Measurements from ENCODE around the gene CHD5.
A peak's percentile ranks its signal among the peaks of the same experiment; 100 is the strongest.

Gene CHD5

DNA sequence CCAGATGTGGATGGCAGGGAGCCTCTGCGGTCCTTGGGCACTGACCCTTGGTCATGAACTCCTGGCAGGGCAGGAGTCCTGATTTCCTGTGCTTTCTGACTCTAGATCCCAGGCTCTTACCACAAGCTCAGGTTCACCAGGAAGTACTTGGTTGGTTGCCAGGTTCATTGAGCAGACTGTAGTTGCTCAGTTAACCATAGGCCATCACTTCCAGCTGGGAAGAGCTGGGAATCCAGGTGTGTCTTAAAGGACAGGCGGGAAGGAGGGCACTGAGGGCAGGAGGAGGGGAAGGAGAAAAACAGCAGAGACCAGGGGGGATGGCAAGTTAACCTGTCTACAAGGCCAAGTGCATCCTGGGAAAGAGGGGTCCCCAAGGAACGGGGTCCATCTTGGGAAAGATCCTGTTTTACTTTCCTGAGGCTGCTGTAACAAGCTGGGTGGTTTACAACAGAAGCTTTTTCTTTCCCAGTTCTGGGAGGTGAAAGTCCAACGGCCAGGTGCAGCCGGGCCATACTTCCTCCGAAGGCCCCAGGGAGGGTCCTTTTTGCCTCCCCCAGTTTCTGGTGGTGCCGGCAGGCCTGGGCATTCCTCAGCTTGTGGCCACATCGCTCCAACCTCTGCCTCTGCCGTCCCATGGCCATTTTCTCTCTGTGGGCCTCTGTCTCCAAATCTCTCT lies 122.8 kb downstream of the CHD5 start:
- H2BK120ac ChIP-seq (ENCODE audit: low read depth, low read length) = no peak overlapping the region
- no peak overlapping the region for H2BK15ac ChIP-seq (replicated peaks; ENCODE audit: low read depth)
- no peak overlapping the region for H3K27ac ChIP-seq (ENCODE audit: low read depth, low read length)
- H3K9ac ChIP-seq (ENCODE audit: low read length) = no peak overlapping the region
- no peak overlapping the region for H3K4me2 ChIP-seq (ENCODE audit: low read length)
- no peaks in the 10 kb centered on the region for H3K27me3 ChIP-seq (ENCODE audit: insufficient read depth, low read length, poor library complexity)
- no peak overlapping the region for H4K8ac ChIP-seq (ENCODE audit: low read depth, low read length)
- H2AK5ac ChIP-seq (ENCODE audit: low read length) = no peak overlapping the region
- H3K56ac ChIP-seq (ENCODE audit: low read length) = no peak overlapping the region
- H4K5ac ChIP-seq (ENCODE audit: low read length) = no peak overlapping the region
- H3K79me1 ChIP-seq (ENCODE audit: low read length) = no peaks in the 10 kb centered on the region
- no peak for DNase-seq
- no peaks in the 10 kb centered on the region for H3K79me2 ChIP-seq (ENCODE audit: control insufficient read depth, insufficient read depth, low read length)
- H3K4me3 ChIP-seq (ENCODE audit: low read length) = no peak overlapping the region
- H3K36me3 ChIP-seq (ENCODE audit: control insufficient read depth, insufficient read depth, low read length) = no peaks in the 10 kb centered on the region
- H3K4ac ChIP-seq (ENCODE audit: low read depth, low read length) = no peak overlapping the region
- no peaks in the 10 kb centered on the region for H3K4me1 ChIP-seq (ENCODE audit: control insufficient read depth, low read depth, low read length)
- no peak overlapping the region for H3K23ac ChIP-seq (ENCODE audit: low read length)
- H2BK5ac ChIP-seq (ENCODE audit: low read length) = no peak overlapping the region
- no CpG with 5 or more reads among the region's 9 CpGs for WGBS (ENCODE audit: extremely low coverage, insufficient coverage, low lambda C conversion rate)
- no peak overlapping the region for H3K18ac ChIP-seq (ENCODE audit: low read length)

DNA sequence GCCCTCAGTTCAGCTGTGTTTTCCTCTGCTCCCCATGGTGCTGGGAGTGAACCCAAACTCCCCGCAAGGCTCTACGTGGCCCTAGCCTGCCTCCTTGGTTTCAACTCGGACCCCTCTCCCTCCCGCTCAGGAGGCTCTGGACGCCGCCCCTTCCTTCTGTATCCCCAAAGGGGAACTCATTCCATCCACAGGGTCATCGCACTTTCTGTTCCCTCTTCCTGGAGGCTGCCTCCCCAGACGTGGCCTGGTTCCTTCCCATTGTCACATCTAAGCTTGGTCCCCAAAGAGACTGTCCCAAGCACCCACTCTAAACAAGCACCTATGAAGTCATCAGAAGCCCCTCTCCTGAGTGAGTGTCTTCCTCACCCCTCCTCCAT lies 123.6 kb downstream of the CHD5 start:
- Histone ChIP-seq H3K79me1 (ENCODE audit: low read length) (no peaks in the 10 kb centered on the region), H3K56ac (ENCODE audit: low read length) (no peak overlapping the region), H3K27ac (ENCODE audit: low read depth, low read length) (no peak overlapping the region), H3K23ac (ENCODE audit: low read length) (no peak overlapping the region), H3K4me2 (ENCODE audit: low read length) (no peak overlapping the region), H2BK120ac (ENCODE audit: low read depth, low read length) (no peak overlapping the region), H3K4ac (ENCODE audit: low read depth, low read length) (no peak overlapping the region), H4K5ac (ENCODE audit: low read length) (no peak overlapping the region), H3K4me1 (ENCODE audit: control insufficient read depth, low read depth, low read length) (no peaks in the 10 kb centered on the region), H3K18ac (ENCODE audit: low read length) (no peak overlapping the region), H3K36me3 (ENCODE audit: control insufficient read depth, insufficient read depth, low read length) (no peaks in the 10 kb centered on the region), H3K79me2 (ENCODE audit: control insufficient read depth, insufficient read depth, low read length) (no peaks in the 10 kb centered on the region), H3K4me3 (ENCODE audit: low read length) (no peak overlapping the region), H2AK5ac (ENCODE audit: low read length) (no peak overlapping the region), H4K8ac (ENCODE audit: low read depth, low read length) (no peak overlapping the region), H2BK5ac (ENCODE audit: low read length) (no peak overlapping the region), H3K9ac (ENCODE audit: low read length) (no peak overlapping the region), H2BK15ac (replicated peaks; ENCODE audit: low read depth) (no peak overlapping the region), H3K27me3 (ENCODE audit: insufficient read depth, low read length, poor library complexity) (no peaks in the 10 kb centered on the region)
- no peak for DNase-seq
- no CpG with 5 or more reads among the region's 8 CpGs for WGBS (ENCODE audit: extremely low coverage, insufficient coverage, low lambda C conversion rate)

DNA sequence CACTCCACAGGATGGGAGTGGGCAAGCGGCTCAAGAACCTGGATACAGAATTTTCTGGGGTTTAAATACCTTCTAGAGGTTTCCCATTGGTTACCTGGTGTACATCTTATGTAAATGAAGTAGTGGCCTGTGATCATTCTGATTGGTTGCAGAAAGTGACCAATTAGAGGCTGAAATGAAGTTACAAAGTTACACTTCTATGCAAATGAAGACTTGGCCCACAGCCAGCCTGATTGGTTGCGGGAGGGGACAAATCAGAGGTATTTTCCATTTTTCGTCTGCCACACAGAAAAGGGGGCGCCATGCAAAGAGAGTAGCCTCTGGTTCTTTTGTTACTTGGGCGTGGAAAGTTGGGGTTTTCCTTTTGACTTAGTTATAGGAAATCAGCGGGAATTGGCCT lies 125.5 kb downstream of the CHD5 start:
- WGBS (ENCODE audit: extremely low coverage, insufficient coverage, low lambda C conversion rate) = no CpG with 5 or more reads among the region's 6 CpGs
- H3K4me1 ChIP-seq (ENCODE audit: control insufficient read depth, low read depth, low read length) = no peaks in the 10 kb centered on the region
- no peak overlapping the region for H2AK5ac ChIP-seq (ENCODE audit: low read length)
- no peak overlapping the region for H2BK5ac ChIP-seq (ENCODE audit: low read length)
- H3K4me3 ChIP-seq (ENCODE audit: low read length) = no peak overlapping the region
- H3K18ac ChIP-seq (ENCODE audit: low read length) = no peak overlapping the region
- H3K36me3 ChIP-seq (ENCODE audit: control insufficient read depth, insufficient read depth, low read length) = no peaks in the 10 kb centered on the region
- no peak overlapping the region for H2BK120ac ChIP-seq (ENCODE audit: low read depth, low read length)
- H3K27me3 ChIP-seq (ENCODE audit: insufficient read depth, low read length, poor library complexity) = no peaks in the 10 kb centered on the region
- H4K8ac ChIP-seq (ENCODE audit: low read depth, low read length) = no peak overlapping the region
- no peaks in the 10 kb centered on the region for H3K79me1 ChIP-seq (ENCODE audit: low read length)
- no peak overlapping the region for H3K9ac ChIP-seq (ENCODE audit: low read length)
- no peak overlapping the region for H3K56ac ChIP-seq (ENCODE audit: low read length)
- H3K4ac ChIP-seq (ENCODE audit: low read depth, low read length) = no peak overlapping the region
- DNase-seq = peak; percentile 25
- H3K27ac ChIP-seq (ENCODE audit: low read depth, low read length) = no peak overlapping the region
- no peaks in the 10 kb centered on the region for H3K79me2 ChIP-seq (ENCODE audit: control insufficient read depth, insufficient read depth, low read length)
- H2BK15ac ChIP-seq (replicated peaks; ENCODE audit: low read depth) = no peak overlapping the region
- H4K5ac ChIP-seq (ENCODE audit: low read length) = no peak overlapping the region
- H3K23ac ChIP-seq (ENCODE audit: low read length) = no peak overlapping the region
- H3K4me2 ChIP-seq (ENCODE audit: low read length) = no peak overlapping the region

DNA sequence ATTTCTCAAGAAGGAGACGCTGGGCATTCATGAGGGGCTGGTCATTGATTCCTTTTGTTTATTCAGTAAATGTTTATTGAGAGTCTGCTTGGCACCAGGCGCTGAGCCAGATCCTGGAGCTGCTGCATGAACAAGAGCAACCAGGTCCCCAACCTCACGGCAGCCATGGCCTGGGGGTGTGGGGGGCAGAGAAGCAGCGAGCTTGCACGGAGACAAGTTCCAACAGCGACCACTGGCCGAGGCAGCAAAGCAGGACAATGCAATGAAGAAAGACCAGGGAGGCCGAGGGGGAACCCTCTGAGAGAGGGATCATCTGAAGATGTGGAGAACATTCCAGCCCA lies 126.9 kb downstream of the CHD5 start:
- no peaks in the 10 kb centered on the region for H3K79me1 ChIP-seq (ENCODE audit: low read length)

GRCh38 chr1:6052543-6053205 lies 127.4 kb downstream of the CHD5 start:
- no peak overlapping the region for H3K18ac ChIP-seq (ENCODE audit: low read length)
- no peak overlapping the region for H3K23ac ChIP-seq (ENCODE audit: low read length)
- H3K79me2 ChIP-seq (ENCODE audit: control insufficient read depth, insufficient read depth, low read length) = no peaks in the 10 kb centered on the region
- no peaks in the 10 kb centered on the region for H3K36me3 ChIP-seq (ENCODE audit: control insufficient read depth, insufficient read depth, low read length)
- H3K27me3 ChIP-seq (ENCODE audit: insufficient read depth, low read length, poor library complexity) = no peaks in the 10 kb centered on the region
- H3K4ac ChIP-seq (ENCODE audit: low read depth, low read length) = no peak overlapping the region
- no peak overlapping the region for H3K56ac ChIP-seq (ENCODE audit: low read length)
- no peak overlapping the region for H2BK120ac ChIP-seq (ENCODE audit: low read depth, low read length)
- no peak overlapping the region for H2BK5ac ChIP-seq (ENCODE audit: low read length)
- H3K4me3 ChIP-seq (ENCODE audit: low read length) = no peak overlapping the region
- no peaks in the 10 kb centered on the region for H3K4me1 ChIP-seq (ENCODE audit: control insufficient read depth, low read depth, low read length)
- H3K9ac ChIP-seq (ENCODE audit: low read length) = no peak overlapping the region
- no peak overlapping the region for H3K27ac ChIP-seq (ENCODE audit: low read depth, low read length)
- H2BK15ac ChIP-seq (replicated peaks; ENCODE audit: low read depth) = no peak overlapping the region
- H4K5ac ChIP-seq (ENCODE audit: low read length) = no peak overlapping the region
- H3K79me1 ChIP-seq (ENCODE audit: low read length) = no peaks in the 10 kb centered on the region
- H3K4me2 ChIP-seq (ENCODE audit: low read length) = no peak overlapping the region
- H4K8ac ChIP-seq (ENCODE audit: low read depth, low read length) = no peak overlapping the region
- H2AK5ac ChIP-seq (ENCODE audit: low read length) = no peak overlapping the region
- no CpG with 5 or more reads among the region's 16 CpGs for WGBS (ENCODE audit: extremely low coverage, insufficient coverage, low lambda C conversion rate)
- peak; percentile 84 for DNase-seq

More for the DNA sequence above, 126.9 kb downstream of the CHD5 start:
- no peak overlapping the region for H3K4me2 ChIP-seq (ENCODE audit: low read length)
- H2BK5ac ChIP-seq (ENCODE audit: low read length) = no peak overlapping the region
- H2BK15ac ChIP-seq (replicated peaks; ENCODE audit: low read depth) = no peak overlapping the region
- WGBS (ENCODE audit: extremely low coverage, insufficient coverage, low lambda C conversion rate) = no CpG with 5 or more reads among the region's 8 CpGs
- no peaks in the 10 kb centered on the region for H3K27me3 ChIP-seq (ENCODE audit: insufficient read depth, low read length, poor library complexity)
- no peak overlapping the region for H3K27ac ChIP-seq (ENCODE audit: low read depth, low read length)
- H3K23ac ChIP-seq (ENCODE audit: low read length) = no peak overlapping the region
- no peaks in the 10 kb centered on the region for H3K4me1 ChIP-seq (ENCODE audit: control insufficient read depth, low read depth, low read length)
- no peak overlapping the region for H4K5ac ChIP-seq (ENCODE audit: low read length)
- H3K79me2 ChIP-seq (ENCODE audit: control insufficient read depth, insufficient read depth, low read length) = no peaks in the 10 kb centered on the region
- no peak overlapping the region for H3K9ac ChIP-seq (ENCODE audit: low read length)
- no peak overlapping the region for H2AK5ac ChIP-seq (ENCODE audit: low read length)
- H3K36me3 ChIP-seq (ENCODE audit: control insufficient read depth, insufficient read depth, low read length) = no peaks in the 10 kb centered on the region
- H3K18ac ChIP-seq (ENCODE audit: low read length) = no peak overlapping the region
- H3K56ac ChIP-seq (ENCODE audit: low read length) = no peak overlapping the region
- H2BK120ac ChIP-seq (ENCODE audit: low read depth, low read length) = no peak overlapping the region
- H3K4me3 ChIP-seq (ENCODE audit: low read length) = no peak overlapping the region
- no peak overlapping the region for H4K8ac ChIP-seq (ENCODE audit: low read depth, low read length)
- no peak overlapping the region for H3K4ac ChIP-seq (ENCODE audit: low read depth, low read length)
- DNase-seq = no peak
